H4 (cell line): ENCODE data around the gene ZMYND15. TPM values are rescaled to one million over a fixed set of nuclear protein-coding genes. Genes with fewer than 3 reads are reported as not detected.

Experiments used
- DNase-seq: peaks from one replicate; pipeline ENCODE4 v3.0.0-alpha.2; 2015; ENCODE audit warnings: low spot score
- total RNA-seq: library from RNA; depleted of rRNA; stranded (reverse); fragments of >200 nt; shearing (Covaris generic); gene quantifications from 2 replicates; pipeline ENCODE4 v1.2.3, GENCODE V29; 2014; rRNA removed

ZMYND15 gene
- total RNA-seq, 1 experiment from 2014 or later: not detected

DNA sequence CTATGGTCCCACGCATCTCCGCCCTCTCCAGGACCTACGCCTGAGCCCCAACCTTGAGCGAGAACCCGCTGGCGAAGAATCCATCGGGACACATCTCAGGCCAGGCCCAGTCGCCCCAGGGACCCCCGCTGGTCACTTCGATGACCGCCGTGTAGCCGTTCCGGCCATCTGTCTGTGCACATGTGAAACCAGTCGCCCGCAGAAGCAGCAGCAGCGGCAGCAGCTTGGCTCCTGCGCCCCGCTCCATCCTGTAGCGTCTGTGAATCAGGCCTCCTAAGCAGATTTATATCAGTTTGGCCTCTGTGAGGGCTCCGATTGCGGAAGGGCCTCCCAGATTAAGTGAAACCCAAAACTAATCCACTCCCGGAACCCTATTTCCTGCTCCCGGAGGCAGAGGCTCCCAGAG is 46.5 kb downstream of the ZMYND15 start, which contains the start of gene VMO1:
TSS of gene VMO1 (minus strand) at position 259 of the 406 bp plus-strand sequence. CDS start at position 247, 12 bp downstream.
- DNase-seq: no peak

GRCh38 chr17:4786516-4786915 is 46.9 kb downstream of the ZMYND15 start:
- no peak for DNase-seq

DNA sequence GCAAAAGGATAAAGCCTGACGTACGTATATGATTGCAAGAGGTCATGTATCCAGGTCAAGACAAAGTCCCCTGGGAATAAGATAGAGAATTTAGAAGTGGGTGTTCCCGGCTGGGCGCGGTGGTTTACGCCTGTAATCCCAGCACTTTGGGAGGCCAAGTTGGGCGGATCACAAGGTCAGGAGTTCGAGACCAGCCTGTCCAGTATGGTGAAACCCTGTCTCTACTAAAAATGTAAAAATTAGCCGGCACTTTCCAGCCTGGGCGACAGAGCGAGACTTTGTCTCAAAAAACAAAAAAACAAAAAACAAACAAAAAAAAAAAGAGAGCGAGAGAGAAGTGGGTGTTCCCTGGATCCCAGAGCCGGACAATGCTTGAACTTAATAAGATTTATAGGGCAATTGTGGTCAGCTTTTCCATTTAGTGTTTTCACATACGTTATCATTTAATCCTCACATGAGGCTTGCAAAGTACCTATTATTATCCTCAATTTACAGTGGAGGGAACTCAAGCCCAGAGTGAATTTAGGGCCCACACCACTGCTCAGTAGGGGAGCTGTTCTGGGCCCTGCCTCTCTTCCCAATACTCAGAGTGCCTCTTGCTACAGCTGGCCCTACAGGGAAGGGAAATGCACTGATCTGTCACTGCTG is 48.6 kb downstream of the ZMYND15 start:
- DNase-seq: no peak

GRCh38 chr17:4788807-4789700 is 49.4 kb downstream of the ZMYND15 start, which contains the start of gene GLTPD2:
TSS of gene GLTPD2 (plus strand) at chr17:4788964. CDS start at chr17:4789012, 48 bp downstream.
- no peak for DNase-seq

DNA sequence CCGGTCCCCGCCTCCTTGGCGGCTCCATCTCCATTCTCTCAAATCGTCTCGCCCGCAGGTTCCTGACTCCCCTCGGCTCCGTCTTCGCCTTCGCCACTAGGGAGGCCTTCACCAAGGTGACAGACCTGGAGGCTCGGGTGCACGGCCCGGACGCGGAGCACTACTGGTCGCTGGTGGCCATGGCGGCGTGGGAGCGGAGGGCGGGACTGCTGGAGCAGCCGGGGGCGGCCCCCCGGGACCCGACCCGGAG is 50.0 kb downstream of the ZMYND15 start:
- no peak for DNase-seq

DNA sequence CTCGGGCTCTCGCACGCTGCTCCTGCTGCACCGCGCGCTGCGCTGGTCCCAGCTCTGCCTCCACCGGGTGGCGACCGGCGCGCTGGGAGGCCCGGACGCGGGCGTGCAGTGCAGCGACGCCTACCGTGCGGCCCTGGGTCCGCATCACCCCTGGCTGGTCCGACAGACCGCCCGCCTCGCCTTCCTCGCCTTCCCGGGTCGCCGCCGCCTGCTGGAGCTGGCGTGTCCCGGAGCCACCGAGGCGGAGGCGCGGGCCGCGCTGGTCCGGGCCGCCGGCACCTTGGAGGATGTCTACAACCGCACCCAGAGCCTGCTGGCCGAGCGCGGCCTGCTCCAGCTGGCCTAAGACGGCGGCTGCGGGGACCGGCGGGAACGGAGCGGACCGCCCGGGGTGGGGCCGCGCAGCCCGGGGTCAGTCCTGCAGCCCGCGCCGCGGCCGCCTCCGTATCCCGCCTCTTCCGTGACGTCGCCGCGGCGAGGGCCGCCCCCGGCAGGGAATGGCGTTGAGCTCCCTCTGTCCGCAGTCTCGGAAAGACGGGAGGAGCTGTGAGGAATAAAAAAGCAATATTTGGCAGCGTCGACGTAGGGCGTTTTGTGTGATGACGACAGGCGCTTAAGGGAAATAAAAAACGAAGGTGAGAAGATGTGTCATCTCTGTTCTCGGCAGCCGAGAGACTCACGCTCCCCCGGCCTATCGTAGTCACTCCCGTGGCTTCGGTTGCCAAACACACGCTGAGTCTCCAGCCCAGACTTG is 50.5 kb downstream of the ZMYND15 start:
- peak; percentile 69 for DNase-seq

DNA sequence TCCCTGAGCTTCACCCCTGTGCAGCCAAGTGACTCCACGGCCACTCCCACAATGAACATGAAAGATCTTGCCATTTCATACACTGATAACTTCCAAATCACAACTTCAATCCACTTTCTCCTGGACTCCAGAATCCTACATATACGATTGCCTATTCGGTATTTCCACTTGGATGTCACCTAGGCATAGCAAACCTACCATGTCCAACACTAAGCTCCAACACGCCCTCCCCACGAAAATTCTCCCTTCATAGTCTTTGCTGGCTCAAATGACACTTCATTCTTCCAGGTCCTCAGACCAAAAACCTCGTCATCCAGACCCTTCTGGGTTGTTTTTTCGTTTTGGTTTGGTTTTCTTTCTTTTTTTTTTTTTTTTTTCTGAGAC is 51.1 kb downstream of the ZMYND15 start:
- no peak for DNase-seq

DNA sequence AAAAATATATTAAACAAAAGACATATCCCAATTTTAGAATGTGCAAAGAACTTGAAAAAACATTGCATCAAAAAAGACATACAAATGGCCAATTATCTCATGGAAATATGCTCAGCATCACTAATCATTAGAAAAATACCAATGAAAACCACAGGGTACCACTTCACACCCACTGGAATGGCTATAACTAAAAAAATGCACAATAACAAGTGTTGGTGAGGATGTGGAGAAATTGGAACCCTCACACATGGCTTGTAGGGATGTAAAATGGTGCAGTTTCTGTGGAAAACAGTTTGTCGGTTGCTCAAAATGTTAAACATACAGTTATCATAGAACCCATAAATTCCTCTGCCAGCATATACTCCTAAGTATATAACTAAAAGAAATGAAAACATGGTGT is 55.5 kb downstream of the ZMYND15 start:
- no peak for DNase-seq

Other genes starting within 250 kb of the ZMYND15 start
- gene SPNS2, start 241.0 kb upstream of the ZMYND15 start, total RNA-seq: 0.06 and 0.52 TPM in 2 replicates
- gene MYBBP1A, start 184.4 kb upstream of the ZMYND15 start, total RNA-seq: 15.0 and 16.4 TPM in 2 replicates
- not detected in 2 replicates for gene GGT6, start 179.3 kb upstream of the ZMYND15 start, total RNA-seq
- gene SMTNL2, start 155.3 kb upstream of the ZMYND15 start, total RNA-seq: 0.08 TPM in 1 of 2 replicates, not detected in the other
- not detected in 2 replicates for gene ALOX15, start 98.2 kb upstream of the ZMYND15 start, total RNA-seq
- gene PELP1, start 35.7 kb upstream of the ZMYND15 start, total RNA-seq: 4.1 and 4.4 TPM in 2 replicates
- gene ARRB2, start 29.2 kb upstream of the ZMYND15 start, total RNA-seq: 2.4 and 4.1 TPM in 2 replicates
- gene MED11, start 8.4 kb upstream of the ZMYND15 start, total RNA-seq: 15.8 and 24.0 TPM in 2 replicates
- 1.5 and 7.3 TPM in 2 replicates for gene CXCL16, start 95 bp downstream of the ZMYND15 start, total RNA-seq
- not detected in 2 replicates for gene TM4SF5, start 32.1 kb downstream of the ZMYND15 start, total RNA-seq
- not detected in 2 replicates for gene VMO1, start 46.5 kb downstream of the ZMYND15 start, total RNA-seq
- gene GLTPD2, start 49.1 kb downstream of the ZMYND15 start, total RNA-seq: not detected in 2 replicates
- 186 and 232 TPM in 2 replicates for gene PSMB6, start 56.3 kb downstream of the ZMYND15 start, total RNA-seq
- 5.0 and 11.7 TPM in 2 replicates for gene PLD2, start 67.3 kb downstream of the ZMYND15 start, total RNA-seq
- gene MINK1, start 93.5 kb downstream of the ZMYND15 start, total RNA-seq: 7.4 and 8.4 TPM in 2 replicates
- 0.08 TPM in 1 of 2 replicates, not detected in the other for gene C17orf107, start 159.7 kb downstream of the ZMYND15 start, total RNA-seq
- gene CHRNE, start 163.3 kb downstream of the ZMYND15 start, total RNA-seq: 0.04 and 0.14 TPM in 2 replicates
- gene GP1BA, start 192.4 kb downstream of the ZMYND15 start, total RNA-seq: not detected in 2 replicates
- 64.1 and 70.8 TPM in 2 replicates for gene SLC25A11, start 200.2 kb downstream of the ZMYND15 start, total RNA-seq
- 15.1 and 17.3 TPM in 2 replicates for gene RNF167, start 200.4 kb downstream of the ZMYND15 start, total RNA-seq
- 738 and 894 TPM in 2 replicates for gene PFN1, start 208.7 kb downstream of the ZMYND15 start, total RNA-seq
- 1.7 and 4.7 TPM in 2 replicates for gene ENO3, start 211.3 kb downstream of the ZMYND15 start, total RNA-seq
- gene SPAG7, start 228.0 kb downstream of the ZMYND15 start, total RNA-seq: 24.0 and 32.2 TPM in 2 replicates
- 0.90 and 0.97 TPM in 2 replicates for gene CAMTA2, start 247.8 kb downstream of the ZMYND15 start, total RNA-seq